Activated CD4-positive, alpha-beta T cell treated with anti-CD3 and anti-CD28 coated beads, Interleukin-2, amount 50 U/mL, for 16 hours (primary cell): ENCODE measurements around the gene TP63.
"Not testable (repeated sequence)": the region's sequence is repeated elsewhere in the genome, so short reads cannot be mapped to it uniquely, and the experiment has no call there.

Experiments
- DNase-seq: peaks from one replicate; pipeline ENCODE4 v3.0.0-alpha.2; 2020

The TP63 gene

DNA sequence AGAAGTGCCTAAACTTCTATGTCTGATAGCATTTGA lies at the start of gene TP63:
Gene TP63 (plus strand): TSS at position 17 of the 36 bp plus-strand sequence. CDS start 127 bp downstream, outside the sequence.
- no peak for DNase-seq

GRCh38 chr3:189582179-189582578 lies 49.0 kb upstream of the TP63 start:
- DNase-seq = no peak

DNA sequence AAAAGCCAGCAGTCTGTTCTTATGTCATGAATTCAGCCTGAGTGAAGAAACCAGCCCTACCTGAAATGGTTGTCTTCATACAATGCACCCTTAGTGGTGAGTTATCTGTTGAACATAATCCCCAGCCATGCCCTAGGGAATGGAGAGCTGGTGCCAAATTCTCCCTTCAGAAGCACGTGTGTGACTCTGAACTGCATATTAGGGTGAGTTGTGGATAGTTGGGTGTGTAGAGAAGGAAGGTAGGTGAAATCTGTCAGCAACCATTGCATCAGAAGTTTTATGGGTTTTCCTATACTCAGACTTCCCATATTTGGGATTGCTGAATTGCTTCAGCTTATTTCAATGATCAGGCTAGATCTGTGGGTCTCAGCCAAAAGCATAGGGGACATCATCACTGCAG lies 46.5 kb upstream of the TP63 start:
- no peak for DNase-seq

DNA sequence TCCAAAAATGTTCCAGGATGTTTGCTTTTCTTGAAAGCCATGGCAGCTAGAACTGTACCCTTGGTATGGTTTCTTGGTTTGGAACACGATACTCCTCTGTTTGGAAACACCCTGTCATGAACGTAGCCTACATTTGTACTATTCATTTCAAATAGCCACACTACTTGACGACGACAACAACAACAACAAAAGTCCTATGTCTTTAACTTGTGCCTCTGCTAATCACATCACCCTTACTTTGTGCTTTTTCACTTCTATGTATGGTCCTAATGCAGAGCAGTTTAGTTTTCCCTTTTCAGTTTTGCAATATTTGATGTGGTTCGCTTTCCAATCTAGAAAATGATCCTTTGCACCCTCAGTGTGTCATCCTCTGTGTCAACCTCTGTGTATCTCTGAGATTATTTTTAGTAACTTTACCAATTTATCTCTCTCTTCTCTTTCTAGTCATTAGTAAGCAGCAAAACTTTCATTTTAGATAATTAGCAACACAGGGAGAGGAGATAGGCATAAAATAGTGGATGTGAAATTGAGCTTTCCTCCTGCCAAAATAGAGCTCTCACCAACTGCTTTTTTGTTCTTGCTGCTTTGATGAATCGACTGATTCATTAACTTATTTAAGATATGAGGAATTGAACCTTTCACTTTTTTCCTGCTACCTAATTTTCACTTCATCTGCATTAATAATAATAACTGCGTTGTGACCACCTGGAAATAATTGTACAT lies 44.1 kb upstream of the TP63 start:
- DNase-seq = peak; percentile 46

DNA sequence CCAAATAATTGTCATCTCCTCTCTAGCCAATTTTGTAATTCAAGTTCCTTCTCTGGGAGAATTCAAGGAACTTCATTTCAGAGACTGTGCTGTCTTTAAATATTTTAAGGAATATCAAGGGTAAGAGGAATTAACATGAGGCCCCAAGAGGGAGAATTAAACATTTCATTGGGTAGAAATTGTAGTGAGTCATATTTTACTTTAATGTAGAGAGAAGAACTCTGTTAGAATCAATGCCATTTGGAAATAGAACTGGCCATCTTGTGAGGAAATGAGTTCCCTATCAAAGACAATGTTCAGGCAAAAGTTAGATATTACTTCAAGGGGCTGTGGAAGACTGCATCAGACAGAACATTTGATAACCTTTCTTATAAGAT lies 43.5 kb upstream of the TP63 start:
- no peak for DNase-seq

DNA sequence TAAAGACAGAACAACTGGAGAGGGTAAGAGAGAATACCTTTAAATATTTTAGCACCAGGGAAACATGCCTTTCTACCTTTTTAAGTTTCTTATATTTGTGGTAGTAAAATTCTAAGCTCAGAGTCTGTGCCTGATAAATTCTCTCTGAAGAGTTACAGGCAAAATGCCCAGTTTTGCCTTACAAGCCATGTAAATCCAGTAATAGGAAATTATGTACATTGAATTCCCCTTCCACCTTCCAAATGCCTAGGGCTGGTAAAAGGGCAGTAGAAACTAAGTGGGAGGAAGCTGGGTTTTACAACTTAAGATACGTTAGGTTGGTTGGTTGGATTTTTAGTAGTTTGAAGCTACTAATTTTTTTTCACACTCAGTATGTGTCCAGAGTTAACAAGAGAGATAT lies 43.1 kb upstream of the TP63 start:
- DNase-seq = no peak

DNA sequence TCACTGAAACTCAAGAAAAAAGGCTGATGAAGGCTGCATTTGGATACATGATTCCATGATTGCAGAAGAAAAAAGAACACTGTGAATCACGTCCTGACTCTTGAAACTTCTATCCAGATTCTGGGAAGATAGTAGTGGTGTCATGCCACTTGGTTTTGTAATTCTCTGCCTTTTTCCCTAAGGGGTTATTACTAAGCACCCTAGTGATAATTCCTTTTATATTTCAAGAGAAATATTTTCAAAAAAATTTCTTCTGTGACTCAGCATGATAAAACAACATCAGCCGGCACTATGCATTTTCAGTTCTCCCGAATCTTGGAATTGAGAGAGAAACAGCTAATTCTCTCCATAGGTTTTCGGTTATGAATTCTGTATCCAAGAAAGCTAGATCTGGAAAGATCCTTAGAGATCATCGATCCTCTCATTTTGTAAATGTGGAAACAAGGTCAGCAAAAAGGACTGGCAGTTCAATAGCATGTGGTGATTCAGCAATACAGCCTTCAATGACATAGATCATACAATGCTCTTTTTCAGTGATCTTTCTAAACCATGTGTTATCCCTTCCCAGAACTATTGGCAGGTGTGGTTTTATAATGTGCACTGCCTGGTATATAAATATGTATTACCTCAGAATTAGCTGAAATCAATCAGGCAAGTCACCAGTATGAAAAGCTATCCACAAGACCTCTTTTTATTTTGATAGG lies 42.6 kb upstream of the TP63 start:
- DNase-seq = no peak

GRCh38 chr3:189589179-189589569 lies 42.0 kb upstream of the TP63 start:
- no peak for DNase-seq

GRCh38 chr3:189590223-189590622 lies 41.0 kb upstream of the TP63 start:
- DNase-seq = no peak

DNA sequence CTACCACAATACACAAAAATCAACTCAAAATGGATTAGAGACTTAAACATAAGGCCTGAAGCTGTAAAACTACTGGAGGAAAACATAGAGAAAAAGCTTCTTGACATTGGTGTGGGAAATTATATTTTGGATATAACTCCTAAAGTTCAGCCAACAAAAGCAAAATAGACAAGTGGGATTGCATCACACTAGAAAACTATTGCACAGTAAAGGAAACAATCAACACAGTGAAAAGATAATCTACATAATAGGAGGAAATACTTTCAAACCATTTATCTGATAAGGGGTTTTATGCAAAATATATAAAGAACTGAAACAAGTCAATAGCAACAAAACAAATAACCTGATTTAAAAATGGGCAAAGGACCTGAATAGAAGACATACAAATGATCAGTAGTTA lies 37.6 kb upstream of the TP63 start:
- DNase-seq = no peak

GRCh38 chr3:189596078-189596979 lies 34.9 kb upstream of the TP63 start:
- not testable (repeated sequence) for DNase-seq

DNA sequence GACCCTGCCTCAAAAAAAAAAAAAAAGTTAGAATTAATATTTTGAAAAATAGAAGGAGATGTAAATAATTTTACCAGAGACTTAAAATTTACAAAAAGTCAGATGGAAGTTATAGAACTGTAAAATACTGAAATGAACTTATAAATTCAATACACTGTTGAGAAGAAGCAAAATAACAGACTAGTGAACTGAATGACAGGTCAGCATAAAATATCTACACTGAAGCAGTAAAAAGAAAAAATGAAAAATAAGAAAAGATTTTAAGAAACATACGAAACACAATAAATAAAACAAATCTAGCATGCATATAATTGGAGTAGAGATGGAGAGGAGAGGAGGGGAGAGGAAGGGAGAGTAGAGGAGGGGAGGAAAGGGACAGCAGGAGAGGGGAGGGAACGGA lies 33.3 kb upstream of the TP63 start:
- DNase-seq = no peak

DNA sequence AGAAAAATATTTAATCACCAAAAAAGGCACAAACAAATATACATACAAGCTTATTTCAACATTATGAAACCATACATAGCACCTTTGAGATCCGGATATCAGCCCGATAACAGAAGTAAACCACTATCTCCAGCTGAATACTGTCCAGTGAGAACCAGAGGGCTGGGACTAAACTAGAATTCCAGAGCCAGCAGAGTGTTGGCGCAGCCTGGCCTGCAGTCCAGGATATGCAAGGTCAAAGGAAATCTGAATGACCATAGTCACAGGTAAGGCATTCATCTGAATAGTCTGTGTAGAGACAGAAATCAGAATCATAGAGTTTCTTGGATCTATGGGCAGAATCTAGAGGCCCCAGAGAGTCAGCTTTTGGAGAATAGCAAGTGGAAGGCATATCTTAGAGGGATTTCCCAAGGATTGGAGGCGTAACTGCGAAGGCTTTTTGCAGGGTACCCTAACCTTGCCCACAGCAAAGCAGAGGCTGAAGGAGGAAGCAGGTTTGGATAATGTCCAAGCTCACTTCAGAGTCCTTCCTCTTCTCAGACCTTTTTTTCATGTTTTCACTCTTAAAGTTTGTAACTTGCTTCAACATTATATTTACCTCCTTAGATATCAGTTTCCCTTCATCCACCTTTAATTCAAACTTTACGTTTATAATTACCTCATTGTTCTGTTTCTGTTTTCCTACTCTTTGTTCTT lies 32.5 kb upstream of the TP63 start:
- DNase-seq = no peak

- no peak for DNase-seq
Observed at GRCh38 chr3:189602471-189602870, 28.7 kb upstream of the TP63 start.

DNA sequence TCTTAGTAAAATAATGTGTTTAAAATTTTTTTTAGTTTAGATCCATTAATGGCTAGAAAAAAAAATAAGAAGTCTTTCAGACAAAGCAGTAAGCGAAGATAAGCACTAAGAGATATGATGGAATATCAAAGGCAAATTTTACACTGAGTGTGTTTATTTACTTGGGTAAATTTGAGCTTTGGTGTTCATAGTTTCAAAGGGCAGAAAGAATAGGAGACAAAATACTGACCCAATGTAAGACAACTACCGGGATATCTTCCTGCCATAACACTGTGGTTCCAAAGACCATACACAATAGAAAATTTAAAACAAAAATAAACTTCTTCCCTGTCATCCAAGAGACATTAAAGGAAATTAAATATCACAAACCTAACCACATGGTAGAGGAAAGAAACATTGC lies 25.5 kb upstream of the TP63 start:
- DNase-seq = no peak

GRCh38 chr3:189606774-189607173 lies 24.4 kb upstream of the TP63 start:
- no peak for DNase-seq

DNA sequence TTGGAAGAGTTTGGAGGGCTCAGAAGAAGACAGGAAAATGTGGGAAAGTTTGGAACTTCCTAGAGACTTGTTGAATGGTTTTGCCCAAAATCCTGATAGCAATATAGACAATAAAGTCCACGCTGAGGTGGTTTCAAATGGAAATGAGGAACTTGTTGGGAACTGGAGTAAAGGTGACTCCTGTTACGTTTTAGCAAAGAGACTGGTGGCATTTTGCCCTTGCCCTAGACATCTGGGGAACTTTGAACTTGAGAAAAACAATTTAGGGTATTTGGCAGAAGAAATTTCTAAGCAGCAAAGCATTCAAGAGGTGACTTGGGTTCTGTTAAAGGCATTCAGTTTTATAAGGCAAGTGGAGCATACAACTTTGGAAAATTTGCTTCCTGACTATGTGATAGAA lies 18.5 kb upstream of the TP63 start:
- DNase-seq = not testable (repeated sequence)

GRCh38 chr3:189613122-189613521 lies 18.1 kb upstream of the TP63 start:
- no peak for DNase-seq

DNA sequence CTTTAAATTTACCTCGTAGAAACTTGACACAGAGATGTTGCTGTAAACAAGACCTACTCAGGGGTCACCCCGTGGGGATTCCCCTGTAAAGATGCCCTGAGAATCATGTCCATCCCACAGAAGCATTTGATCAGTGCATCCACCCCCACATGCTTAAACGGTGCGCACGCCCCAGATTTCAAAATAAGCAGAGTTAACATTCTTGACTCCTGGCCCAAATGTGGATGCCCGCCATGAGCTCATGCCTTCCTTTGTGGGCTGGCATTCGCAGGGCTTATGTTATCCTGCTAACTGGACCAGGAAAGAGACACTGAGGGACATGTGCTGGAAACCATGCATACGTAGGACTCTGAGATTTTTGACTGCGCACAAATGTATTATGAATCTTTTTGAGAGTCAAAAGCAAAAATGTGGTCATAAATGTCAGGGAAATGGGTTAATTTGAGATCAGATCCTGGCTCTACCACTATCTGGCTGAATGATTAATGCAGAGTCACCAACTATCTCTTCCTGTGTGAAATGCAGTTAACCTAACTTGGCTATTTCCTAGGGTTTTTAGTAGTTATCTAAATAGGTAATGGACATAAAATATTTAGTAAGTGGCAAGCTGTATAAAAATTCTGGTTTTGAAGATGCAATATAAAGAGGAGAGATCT lies 9.1 kb upstream of the TP63 start:
- peak; percentile 23 for DNase-seq

DNA sequence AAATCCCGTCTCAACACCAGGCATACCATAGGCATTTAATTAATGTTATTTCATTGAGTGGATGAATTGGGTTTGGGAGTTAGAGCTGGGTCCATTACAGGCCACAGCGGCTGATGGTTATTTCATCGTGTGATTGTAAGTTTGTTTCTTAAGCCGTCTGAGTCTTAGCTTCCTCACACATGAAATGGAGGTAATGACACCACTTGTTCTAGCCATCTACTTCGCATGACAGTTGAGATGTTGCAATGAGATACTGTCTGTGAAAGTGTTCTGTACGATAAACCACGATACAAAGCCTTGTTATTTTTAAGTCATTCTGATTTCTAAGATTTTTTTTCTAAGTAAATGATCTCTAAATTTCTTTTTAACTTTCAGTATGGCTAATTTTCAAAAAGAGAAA lies 8.6 kb upstream of the TP63 start:
- no peak for DNase-seq

DNA sequence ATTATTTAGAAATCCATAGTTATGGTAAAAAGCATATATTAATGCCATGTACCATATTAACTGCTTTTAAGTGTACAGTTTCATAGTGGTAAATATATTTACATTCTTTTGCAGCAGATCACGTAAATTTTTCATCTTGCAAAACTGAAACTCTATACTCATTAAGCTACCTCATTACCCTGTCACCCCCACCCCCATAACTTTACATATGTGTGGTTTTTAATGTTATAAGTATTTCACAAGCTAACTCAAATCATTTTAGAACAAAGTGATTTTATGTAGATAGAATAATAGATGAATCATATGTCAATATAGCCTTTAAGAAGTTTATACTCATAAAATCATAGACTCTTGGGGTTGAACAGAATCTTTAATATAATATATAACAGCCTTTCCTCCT lies 7.1 kb upstream of the TP63 start:
- DNase-seq = peak; percentile 43

GRCh38 chr3:189625071-189625470 lies 6.1 kb upstream of the TP63 start:
- DNase-seq = no peak

GRCh38 chr3:189625572-189625971 lies 5.6 kb upstream of the TP63 start:
- no peak for DNase-seq
